ENCODE measurements around the gene CDKN2A.
"Not testable (repeated sequence)": the region's sequence is repeated elsewhere in the genome, so short reads cannot be mapped to it uniquely, and the experiment has no call there.

The CDKN2A gene

DNA sequence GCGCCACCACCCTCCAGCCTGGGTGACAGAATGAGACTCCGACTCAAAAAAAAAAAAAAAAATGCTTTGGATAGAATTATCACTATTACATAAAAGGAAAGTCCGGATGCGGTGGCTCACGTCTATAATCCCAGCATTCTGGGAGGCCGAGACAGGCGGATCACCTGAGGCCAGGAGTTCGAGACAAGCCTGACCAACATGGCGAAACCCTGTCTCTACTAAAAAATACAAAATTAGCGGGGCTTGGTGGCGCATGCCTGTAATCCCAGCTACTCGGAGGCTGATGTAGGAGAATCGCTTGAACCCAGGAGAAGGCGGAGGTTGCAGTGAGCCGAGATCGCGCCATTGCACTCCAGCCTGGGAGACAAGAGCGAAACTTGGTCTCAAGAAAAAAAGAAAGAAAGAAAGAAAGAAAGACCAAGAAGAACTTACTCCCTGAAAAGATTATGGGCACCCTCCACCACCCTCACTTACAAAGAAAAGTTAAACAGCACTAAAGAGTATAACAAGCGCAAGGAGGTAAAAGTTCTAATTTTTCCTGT, 17.8 kb downstream of the CDKN2A start:
- no peak for DNase-seq

DNA sequence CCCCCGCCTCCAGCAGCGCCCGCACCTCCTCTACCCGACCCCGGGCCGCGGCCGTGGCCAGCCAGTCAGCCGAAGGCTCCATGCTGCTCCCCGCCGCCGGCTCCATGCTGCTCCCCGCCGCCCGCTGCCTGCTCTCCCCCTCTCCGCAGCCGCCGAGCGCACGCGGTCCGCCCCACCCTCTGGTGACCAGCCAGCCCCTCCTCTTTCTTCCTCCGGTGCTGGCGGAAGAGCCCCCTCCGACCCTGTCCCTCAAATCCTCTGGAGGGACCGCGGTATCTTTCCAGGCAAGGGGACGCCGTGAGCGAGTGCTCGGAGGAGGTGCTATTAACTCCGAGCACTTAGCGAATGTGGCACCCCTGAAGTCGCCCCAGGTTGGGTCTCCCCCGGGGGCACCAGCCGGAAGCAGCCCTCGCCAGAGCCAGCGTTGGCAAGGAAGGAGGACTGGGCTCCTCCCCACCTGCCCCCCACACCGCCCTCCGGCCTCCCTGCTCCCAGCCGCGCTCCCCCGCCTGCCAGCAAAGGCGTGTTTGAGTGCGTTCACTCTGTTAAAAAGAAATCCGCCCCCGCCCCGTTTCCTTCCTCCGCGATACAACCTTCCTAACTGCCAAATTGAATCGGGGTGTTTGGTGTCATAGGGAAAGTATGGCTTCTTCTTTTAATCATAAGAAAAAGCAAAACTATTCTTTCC, 19.3 kb downstream of the CDKN2A start:
- DNase-seq: no peak

DNA sequence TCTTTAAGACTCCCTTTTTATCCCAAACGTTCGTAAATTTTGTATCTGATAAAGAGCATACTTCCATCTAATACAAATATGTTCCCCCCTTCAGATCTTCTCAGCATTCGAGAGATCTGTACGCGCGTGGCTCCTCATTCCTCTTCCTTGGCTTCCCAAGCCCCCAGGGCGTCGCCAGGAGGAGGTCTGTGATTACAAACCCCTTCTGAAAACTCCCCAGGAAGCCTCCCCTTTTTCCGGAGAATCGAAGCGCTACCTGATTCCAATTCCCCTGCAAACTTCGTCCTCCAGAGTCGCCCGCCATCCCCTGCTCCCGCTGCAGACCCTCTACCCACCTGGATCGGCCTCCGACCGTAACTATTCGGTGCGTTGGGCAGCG, 19.9 kb downstream of the CDKN2A start:
- DNase-seq: no peak

DNA sequence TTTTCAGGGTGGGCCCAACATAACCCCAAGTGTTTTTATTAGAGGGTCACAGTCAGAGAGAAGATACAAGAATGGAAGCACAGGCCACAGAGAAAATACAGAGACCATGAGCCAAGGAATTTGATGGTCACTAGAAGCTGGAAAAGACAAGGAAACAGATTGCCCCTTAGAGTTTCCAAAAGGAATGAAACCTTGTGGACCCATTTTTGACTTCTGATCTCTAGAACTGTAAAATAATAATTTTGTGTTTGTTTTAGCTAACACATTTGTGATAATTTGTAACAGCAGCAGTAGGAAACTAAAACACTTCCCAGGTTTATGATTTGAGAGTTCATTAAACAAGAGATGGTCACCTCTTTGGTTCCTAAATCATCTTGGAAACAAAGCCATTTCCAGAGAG, 21.8 kb downstream of the CDKN2A start:
- DNase-seq: no peak

DNA sequence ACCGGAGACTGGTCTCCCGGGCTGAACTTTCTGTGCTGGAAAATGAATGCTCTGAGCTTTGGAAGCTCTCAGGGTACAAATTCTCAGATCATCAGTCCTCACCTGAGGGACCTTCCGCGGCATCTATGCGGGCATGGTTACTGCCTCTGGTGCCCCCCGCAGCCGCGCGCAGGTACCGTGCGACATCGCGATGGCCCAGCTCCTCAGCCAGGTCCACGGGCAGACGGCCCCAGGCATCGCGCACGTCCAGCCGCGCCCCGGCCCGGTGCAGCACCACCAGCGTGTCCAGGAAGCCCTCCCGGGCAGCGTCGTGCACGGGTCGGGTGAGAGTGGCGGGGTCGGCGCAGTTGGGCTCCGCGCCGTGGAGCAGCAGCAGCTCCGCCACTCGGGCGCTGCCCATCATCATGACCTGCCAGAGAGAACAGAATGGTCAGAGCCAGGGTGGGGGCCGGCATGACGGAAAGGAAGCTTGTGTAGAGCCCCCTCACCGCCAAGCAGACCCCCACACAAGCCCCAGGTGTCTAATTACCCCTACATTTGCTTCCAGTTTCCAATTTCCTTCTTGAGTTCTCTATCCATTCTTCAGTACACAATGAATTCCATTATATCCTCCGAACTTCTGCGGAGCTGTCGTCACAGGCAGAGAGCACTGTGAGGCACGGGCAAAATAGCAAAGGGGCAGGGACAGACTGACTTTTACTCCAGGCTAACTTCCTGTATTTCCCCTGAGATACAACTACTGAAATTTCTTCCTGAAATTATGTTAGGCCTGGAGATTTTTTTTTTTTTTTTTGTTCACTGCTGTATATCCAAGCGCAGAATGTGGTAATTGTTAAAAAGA, 23.2 kb downstream of the CDKN2A start:
- DNase-seq: no peak

DNA sequence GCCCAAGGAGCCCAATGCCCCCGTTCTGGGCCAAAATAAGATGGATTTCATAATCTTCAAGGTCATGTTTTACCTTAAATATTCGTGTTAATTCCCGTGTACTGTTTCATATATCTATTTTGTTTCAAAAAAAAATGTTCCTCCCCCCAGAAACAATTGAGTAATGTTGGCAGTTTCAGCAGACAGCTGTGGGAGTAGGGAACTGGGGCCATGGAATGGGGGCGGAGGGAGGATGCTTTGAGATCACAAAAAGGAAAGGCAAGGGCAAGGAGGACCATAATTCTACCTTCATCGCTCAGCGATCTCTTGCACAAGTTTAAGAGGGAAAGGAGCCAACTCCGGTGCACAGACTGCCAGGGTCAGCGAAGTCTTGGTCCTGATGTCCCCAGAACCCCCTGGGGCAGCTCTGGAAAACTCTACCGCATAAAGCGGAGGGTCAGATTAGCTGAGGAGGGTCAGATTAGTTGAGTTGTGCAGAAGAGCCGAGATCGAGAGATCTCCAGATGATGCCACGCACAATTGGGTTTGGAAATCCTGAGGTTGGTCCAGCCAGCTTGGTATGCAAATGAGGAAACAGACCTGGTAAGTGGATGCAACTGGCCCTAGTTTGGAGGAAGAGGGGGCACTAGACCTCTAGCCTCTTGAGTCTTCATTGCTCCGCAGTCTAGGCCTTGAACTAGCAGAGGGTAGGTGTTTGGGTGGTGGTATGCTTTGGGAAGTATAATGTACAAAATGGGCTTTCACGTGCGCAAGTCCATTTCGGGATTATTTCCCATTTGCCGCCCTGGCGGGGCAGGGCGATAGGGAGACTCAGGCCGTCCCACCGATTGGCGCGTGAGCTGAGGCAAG, 24.0 kb downstream of the CDKN2A start:
- no peak for DNase-seq

DNA sequence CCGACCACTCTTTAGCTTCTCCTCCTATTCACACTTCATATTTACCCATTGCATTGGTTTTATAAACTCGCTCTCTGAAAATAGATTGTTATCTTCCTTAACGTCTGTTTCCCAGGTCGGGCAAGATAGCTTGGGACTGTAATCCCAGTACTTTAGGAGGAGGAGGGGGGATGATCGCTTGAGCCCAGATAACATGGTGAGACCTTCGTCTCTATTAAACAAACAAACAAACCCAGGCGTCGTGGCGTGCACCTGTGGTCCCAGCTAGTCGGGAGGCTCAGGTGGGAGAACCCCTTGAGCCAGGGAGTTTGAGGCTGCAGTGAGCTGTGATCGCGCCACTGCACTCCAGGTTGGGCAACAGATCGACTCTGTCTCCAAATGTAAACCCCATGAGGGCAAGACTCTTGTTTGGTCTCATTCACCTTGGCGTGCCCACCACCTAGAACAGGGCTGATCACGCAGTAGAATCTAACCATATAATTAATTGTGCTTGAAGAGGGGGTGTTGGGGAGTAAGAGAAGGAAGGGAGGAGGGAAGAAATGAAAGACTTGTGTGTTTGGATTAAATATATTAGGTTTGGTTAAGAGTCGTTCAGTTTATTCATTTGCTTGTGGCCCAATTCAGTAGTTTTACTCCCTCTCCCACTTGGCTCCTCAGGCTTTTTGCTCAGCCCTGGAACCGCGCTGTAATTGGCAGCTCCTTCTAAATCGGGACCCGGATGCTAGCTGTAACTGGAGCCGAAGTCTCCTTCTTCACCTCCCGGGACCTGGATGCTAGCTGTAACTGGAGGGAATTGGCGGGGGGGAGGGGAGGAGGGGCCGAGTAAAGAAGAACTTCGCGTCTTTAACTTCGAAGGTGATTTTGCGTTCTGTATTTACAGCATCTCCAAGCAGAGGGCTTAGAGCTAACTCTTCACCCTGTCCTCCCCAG, 24.9 kb downstream of the CDKN2A start:
- no peak for DNase-seq

DNA sequence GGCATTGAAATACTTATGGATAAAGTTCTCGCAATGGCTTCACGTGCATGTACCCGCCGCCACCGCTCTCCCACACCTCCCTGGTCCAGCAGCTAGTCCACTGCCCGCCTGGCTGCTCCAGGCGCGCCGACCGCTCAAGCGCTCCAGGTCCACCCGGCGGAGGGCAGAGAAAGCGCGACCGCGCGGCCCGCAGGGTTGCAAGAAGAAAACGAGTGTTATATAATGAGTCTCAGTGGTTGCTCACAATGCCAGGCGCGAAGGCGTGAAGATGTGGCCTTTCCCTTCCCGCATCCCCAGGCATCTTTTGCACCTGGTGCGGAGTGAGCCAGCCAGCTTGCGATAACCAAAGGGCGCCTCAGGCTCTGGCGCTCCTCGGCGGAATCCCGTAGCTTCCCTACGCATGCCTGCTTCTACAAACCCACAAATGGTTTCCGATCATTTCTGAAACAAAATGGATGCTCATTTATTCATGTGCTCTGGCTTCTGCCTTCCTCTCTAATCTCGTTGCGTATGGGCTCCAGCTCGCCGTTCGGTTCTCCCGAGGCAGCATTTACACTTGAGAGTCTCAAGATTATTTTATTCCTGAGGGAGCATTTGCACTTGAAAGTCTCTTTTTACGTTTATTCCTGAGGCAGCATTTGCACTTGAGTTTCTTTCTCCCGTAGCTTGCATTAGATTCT, 25.7 kb downstream of the CDKN2A start:
- no peak for DNase-seq

DNA sequence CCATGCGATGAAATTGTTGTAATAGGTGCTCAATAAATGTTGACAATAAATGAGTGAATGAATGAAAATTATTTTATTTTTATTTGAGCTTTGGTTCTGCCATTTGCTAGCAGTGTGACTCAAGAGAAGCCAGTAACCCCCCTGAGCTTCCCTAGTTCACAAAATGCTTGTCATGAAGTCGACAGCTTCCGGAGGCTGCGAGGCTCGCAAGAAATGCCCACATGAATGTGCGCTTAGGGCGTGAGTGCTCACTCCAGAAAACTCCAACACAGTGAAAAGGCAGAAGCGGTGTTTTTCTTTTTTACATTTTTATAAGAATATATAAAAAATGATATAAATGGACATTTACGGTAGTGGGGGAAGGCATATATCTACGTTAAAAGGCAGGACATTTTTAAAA, 26.5 kb downstream of the CDKN2A start:
- no peak for DNase-seq

DNA sequence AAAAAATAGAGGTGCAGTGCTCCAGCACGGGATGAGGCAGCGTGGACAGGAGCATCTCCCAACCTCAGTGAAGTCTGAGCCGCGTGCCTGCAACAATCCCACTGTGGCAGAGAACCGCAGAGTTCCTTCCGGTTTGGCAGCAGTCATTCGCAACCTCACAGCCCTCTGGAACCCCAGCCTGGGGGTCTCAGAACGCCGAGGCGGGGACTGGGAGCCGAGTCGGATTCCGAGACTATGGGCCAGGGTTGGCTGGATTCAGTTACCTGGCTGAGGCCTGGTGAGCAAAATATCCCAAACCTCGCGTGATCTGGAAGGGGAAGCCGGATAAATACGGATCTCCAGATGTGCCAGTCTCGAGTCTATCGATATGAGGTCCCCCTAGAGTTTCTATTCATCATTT, 27.0 kb downstream of the CDKN2A start:
- DNase-seq: no peak

DNA sequence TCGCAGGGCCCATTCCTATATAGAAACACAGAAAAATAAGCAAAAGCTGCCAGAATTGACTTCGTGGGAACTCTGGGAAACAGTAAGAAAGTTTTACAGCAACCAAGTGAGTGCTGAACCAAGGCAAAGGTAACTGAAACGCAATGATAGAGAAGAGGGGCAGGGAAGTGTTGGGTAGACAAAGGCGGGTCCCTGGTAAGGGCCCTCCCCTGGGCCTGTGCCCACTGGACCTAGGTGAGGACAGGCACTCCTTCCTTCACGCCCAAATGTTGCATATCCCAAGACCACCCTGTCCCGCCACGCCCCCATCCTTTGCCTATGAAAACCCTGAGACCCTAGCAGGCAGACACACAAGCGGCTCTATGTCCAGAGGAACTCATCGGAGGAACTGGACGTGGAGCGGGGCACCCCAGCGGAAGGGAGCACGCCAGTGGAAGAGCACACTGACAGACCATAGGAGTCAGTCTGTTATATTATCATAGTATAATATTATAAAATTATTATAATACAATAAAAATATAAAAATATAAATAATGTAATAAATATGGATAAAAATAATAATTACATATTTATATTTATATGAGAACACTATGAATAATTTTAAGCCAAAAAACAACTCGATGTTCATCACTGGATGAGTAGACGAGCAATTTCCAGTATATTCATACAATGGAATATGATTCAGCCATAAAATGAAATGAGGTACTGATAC, 27.9 kb downstream of the CDKN2A start:
- no peak for DNase-seq

DNA sequence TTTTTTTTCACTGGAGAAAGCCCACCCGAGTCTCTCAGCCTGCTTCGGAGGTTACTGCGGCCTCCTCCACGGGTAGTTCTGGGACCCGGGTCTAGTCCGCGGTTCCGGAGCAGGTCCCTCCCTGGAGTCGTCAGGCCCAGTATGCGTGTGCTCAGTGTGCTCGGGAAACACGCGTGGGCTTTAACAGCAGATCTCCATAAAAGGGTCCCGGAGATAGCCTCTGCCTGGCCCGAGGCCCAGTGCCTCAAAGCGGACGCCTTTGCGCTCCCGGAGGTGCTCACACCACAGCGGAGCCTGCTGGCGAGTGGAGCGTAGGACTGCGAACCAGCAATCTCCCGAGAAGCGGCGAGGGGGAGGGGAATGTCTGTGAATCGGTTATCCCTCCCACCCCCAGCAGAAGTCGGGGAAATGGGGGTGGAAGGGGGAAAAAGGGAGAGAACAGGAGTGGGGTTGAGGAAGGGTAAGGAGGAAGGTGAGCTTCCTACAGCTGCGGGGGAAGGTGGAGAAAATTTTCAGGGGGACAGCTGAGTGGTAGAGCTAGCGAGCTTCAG, 28.7 kb downstream of the CDKN2A start:
- DNase-seq: peak; percentile 39

DNA sequence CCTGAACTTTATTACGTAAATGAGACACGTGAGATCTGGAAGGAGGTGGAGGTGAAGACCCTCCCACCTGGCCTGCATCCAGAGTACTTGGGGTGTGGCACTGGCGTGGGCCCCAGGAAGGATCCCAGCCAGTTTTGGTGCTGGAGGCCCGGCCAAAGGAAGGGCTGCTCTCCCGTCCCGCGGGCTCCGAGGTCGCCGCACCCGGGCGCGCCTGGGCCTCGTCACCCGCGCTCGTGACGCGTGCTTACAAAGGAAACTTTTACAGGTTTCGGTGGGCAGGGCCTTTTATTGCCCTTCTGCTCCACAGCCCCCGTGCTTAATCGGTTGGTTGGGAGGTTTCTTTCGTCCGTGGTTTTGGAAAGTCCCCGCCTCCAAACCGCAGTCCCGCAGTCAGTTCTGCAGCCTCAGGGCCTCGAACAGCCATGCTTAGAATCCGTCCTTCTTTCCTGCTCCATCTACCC, 29.2 kb downstream of the CDKN2A start:
- peak; percentile 69 for DNase-seq

DNA sequence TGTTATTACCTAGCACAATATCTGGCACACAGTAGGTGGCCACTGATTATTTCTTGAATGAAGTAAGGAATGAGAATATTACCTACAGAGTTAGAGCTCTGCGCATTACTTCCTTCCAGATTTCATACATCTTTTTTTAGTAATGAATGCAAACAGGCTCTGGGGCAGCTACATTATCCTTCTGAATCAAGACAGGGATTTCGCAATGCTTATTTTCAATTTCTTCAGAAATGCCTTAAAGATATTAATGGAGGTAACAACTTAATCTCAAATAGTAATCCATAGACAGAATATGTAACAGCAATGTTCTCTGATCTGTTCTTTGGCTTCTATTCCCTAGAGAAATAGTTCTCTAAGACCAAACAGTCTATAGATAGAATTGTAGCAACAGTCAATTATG, 32.6 kb downstream of the CDKN2A start:
- no peak for DNase-seq

DNA sequence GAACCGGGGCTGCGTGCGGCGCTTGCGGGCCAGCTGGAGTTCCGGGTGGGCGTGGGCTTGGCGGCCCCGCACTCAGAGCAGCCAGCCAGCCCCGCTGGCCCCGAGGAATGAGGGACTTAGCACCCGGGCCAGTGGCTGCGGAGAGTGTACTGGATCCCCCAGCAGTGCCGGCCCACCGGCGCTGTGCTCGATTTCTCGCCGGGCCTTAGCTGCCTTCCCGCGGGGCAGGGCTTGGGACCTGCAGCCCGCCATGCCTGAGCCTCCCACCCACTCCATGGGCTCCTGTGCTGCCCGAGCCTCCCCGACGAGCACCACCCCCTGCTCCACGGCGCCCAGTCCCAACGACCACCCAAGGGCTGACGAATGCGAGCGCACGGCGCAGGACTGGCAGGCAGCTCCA, 34.9 kb downstream of the CDKN2A start:
- not testable (repeated sequence) for DNase-seq

DNA sequence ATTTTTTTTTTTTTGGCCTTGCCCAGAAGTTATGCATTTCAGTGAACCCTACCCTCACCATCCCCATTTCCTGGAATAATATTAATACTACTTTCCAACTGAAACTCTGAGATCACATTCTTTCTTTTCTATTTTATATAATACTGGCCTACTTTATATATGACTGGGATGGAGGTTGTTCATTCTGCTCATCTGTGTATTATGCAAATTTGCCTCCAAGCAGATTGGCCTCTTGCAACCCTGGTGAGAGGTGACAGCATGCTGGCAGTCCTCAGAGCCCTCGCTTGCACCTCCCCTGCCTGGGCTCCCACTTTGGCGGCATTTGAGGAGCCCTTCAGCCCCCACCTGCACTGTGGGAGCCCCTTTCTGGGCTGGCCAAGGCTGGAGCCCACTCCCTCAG, 35.4 kb downstream of the CDKN2A start:
- DNase-seq: no peak

DNA sequence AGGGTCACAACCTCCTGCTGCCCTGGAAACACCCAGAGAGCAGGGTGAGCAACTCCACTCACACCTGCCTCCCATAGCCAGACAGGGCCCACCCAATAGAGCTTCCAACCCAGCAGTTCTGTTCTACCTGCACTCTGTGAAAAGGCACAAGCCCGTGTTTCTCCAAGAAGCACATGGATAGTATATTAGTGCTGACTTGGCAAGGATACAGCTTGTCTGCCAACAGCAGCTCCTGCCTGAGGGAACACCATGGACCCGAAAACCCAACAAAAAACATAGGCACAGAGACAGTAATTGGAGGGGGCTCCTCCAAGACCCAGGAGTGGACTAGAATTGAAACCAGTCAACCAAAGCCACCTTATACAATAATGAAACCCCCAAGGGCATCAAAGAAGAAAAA, 48.6 kb downstream of the CDKN2A start:
- no peak for DNase-seq

DNA sequence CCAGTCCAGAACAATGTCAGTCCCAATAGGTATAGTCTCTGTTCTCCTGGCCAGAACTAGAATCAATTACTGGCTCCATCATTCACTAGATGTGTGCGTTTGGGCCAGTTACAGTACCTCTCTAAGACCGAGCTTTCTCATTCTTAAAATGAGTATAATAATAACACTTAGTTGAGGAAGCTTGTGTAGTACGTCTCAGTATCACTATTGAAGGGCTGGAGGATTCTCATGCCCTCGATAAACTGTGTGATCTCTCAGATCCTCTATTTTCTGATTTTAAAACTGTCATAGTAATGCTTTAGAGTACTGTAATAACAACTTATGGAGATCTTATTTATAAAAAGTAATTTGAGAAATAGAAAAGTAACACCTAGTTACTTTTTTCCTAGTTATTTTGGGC, 50.7 kb downstream of the CDKN2A start:
- DNase-seq: no peak

DNA sequence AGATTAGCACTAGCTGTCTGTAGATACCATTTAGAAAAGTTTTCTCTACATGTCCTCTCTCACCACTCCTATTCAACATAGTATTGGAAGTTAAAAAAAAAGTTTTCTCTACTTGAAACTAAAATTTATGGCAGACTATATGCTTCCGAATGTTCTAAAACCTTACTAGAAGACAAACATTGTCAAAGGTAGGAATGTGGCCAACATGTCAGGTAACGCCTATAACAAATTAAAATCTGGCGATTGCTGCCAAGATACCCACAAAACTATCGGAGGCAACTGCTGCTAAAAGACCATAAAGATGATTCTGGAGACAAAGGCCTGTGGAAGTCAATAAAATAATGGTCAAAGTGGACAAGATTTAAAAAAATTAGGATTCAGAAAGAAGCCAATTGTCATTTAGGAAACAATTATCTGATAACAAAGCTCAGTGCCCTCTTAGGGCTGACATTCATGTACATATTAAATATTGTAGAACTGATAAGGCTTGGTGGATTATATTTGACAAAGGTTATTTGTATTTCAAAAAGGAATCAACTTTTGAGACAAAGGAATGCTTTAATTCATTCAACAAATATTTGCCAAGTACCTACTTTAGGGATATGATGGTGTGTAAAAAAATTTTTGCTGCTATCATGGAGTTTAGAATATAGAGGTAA, 52.7 kb downstream of the CDKN2A start:
- no peak for DNase-seq

DNA sequence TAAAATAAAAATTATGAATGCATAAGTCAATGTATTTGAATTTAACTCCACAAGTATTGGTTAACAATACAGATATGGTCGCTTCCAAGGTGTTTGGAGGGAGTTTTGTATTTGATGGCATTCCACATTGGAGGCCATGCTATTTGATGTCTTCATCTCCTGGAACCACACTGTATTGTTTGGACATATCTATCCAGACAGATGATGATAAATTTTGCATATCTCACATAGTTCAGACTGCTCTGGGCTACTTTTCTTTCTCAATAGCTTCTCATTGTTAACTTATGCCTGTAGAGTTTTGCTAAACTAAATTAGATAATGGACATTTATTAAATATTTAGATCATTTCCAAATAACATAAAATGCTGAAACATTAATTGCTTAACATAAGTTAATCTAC, 58.0 kb downstream of the CDKN2A start:
- DNase-seq: no peak
